ENCODE results near the gene LBHD2. TPM values are rescaled to one million over a fixed set of nuclear protein-coding genes. Genes with fewer than 3 reads are reported as not detected.

The LBHD2 gene
- total and polyA plus RNA-seq, 2 of the 8 experiments (the other 6 are each of a cell fraction or from before 2014, with no cell fraction given), result not detected

DNA sequence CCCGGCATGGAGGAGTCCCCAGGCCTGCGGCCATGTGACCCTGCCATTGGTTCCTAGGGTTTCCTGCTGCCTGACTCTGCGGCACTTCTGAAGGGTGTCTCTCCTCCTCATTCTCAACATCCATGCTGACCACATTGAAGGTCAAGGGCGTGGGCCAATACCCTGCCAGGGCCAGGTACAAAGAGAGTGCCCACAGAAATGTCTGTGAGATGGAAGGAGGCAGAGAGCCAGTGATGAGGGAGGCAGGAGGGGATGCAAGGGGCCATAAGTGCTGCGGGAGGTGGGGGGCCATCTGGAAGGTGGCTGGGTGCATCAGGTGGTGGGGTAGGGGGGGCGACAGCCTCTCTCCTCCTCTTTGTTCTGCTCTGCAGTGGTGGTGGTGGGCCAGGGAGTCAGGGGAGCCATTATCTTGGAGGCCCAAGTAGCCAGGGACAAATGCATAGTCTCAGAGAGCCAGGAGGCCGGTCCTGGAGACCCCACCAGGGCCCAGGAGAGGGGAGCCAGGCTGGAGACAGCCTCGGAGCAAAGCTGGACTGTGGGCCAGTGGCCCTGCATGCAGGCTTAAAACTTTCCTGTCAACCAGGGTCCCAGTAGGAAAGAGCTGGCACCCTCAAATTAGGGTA is 13.6 kb upstream of the LBHD2 start (continued):
- no peak for TF ChIP-seq CBX8 (IDR thresholded peaks at IDR 0.05; ENCODE audit: borderline replicate concordance, low read depth, low read length)
- no peak for TF ChIP-seq TBP (IDR thresholded peaks at IDR 0.05; ENCODE audit: low read depth, low read length)
